HepG2 (cell line): ENCODE measurements around the gene RBM12. TPM values are rescaled to one million over a fixed set of nuclear protein-coding genes. Genes with fewer than 3 reads are reported as not detected.

ENCODE experiments used
- BCL3 ChIP-seq: sonication (generic); formaldehyde crosslinking; IDR thresholded peaks from 2 replicates; pipeline ENCODE4 v1.5.1; 2020; ENCODE audit warnings: mild to moderate bottlenecking, missing genetic modification reagents, moderate library complexity
- E2F2 ChIP-seq: sonication (generic); formaldehyde crosslinking; IDR thresholded peaks from 2 replicates; pipeline ENCODE4 v1.4.0; 2020; ENCODE audit warnings: missing genetic modification reagents, borderline replicate concordance
- GPBP1L1 ChIP-seq: sonication (generic); formaldehyde crosslinking; IDR thresholded peaks from 2 replicates; pipeline ENCODE4 v1.5.0; 2020; ENCODE audit warnings: mild to moderate bottlenecking, missing genetic modification reagents
- HMGXB3 ChIP-seq: sonication (generic); formaldehyde crosslinking; IDR thresholded peaks from 2 replicates; pipeline ENCODE4 v1.4.0; 2020; ENCODE audit warnings: missing genetic modification reagents, borderline replicate concordance
- IRX3 ChIP-seq: sonication (generic); formaldehyde crosslinking; IDR thresholded peaks from 2 replicates; pipeline ENCODE4 v1.8.1; 2023; ENCODE audit warnings: mild to moderate bottlenecking, low read depth, missing genetic modification reagents, borderline replicate concordance
- NFIC ChIP-seq: IDR thresholded peaks from 2 replicates; pipeline ENCODE4 v1.6.1; 2012; ENCODE audit warnings: mild to moderate bottlenecking, low read length, inconsistent platforms
- SNRNP70 ChIP-seq: fragments of 200-400 bp; formaldehyde crosslinking; IDR thresholded peaks from 2 replicates; pipeline ENCODE4 v1.6.1; 2017; ENCODE audit warnings: mild to moderate bottlenecking, low read depth, low read length, moderate library complexity
- STAT5B ChIP-seq: sonication (generic); formaldehyde crosslinking; IDR thresholded peaks from 2 replicates; pipeline ENCODE4 v1.4.0; 2020; ENCODE audit warnings: missing genetic modification reagents
- ZBTB2 ChIP-seq: sonication (generic); formaldehyde crosslinking; IDR thresholded peaks from 2 replicates; pipeline ENCODE4 v1.8.0; 2022; ENCODE audit warnings: low read depth, missing genetic modification reagents
- ZGPAT ChIP-seq: IDR thresholded peaks from 2 replicates; pipeline ENCODE4 v1.6.1; 2016; ENCODE audit warnings: mild to moderate bottlenecking
- ZNF274 ChIP-seq: sonication (generic); formaldehyde crosslinking; IDR thresholded peaks from 2 replicates; pipeline ENCODE4 v1.5.1; 2020; ENCODE audit warnings: mild to moderate bottlenecking, missing genetic modification reagents
- ZNF484 ChIP-seq: sonication (generic); formaldehyde crosslinking; IDR thresholded peaks from 2 replicates; pipeline ENCODE4 v1.5.1; 2020; ENCODE audit warnings: mild to moderate bottlenecking, low read depth, missing genetic modification reagents, borderline replicate concordance
- ZNF580 ChIP-seq: IDR thresholded peaks from 2 replicates; pipeline ENCODE4 v1.6.1; 2016; ENCODE audit warnings: low read depth, borderline replicate concordance
- ZNF670 ChIP-seq: sonication (generic); formaldehyde crosslinking; IDR thresholded peaks from 2 replicates; pipeline ENCODE4 v1.8.0; 2022; ENCODE audit warnings: mild to moderate bottlenecking, missing genetic modification reagents, borderline replicate concordance
- ZNF703 ChIP-seq: sonication (generic); formaldehyde crosslinking; IDR thresholded peaks from 2 replicates; pipeline ENCODE4 v1.5.1; 2020; ENCODE audit warnings: missing genetic modification reagents, mild to moderate bottlenecking, moderate library complexity, borderline replicate concordance
- polyA plus RNA-seq, 8 experiments: library from polyadenylated mRNA; depleted of rRNA in 3 of 8; stranded (reverse) in 7 of 8; unstranded in 1 of 8; fragments of >200 nt; fragmentation: Illumina TruSeq in 4 of 8; extraction: Trizol in 4 of 8; gene quantifications; 2 replicates each; pipeline versions ENCODE4 v1.2.1 to v1.2.3, GENCODE V29; 2011 to 2016; ENCODE audit warnings: low read depth in 4 of 8, missing spikeins in 1 of 8, mixed read lengths in 1 of 8; ENCODE audit not compliant: insufficient read depth in 1 of 8
- total RNA-seq, 5 experiments: library from RNA; depleted of rRNA; stranded (reverse); fragments of >200 nt; fragmentation: Illumina TruSeq; extraction: Trizol; gene quantifications; 2 replicates each; pipeline ENCODE4 v1.2.3, GENCODE V29; 2016; ENCODE audit warnings: low read depth in 1 of 5

Gene RBM12
- total and polyA plus RNA-seq, 2 of the 13 experiments (the other 11 are each of a cell fraction or from before 2014, with no cell fraction given): 97.9 to 104 TPM

- TF ChIP-seq BCL3 (CRISPR knock-in tag): no peak; the same call in 1 of the 2 replicates
- no peak for TF ChIP-seq ZNF703 (CRISPR knock-in tag)
- 0 out of 2 replicates have a peak, but pooled peaks have one; percentile 3 for TF ChIP-seq ZGPAT (CRISPR knock-in tag)
- no peak for TF ChIP-seq ZNF670 (CRISPR knock-in tag)
- TF ChIP-seq GPBP1L1: no peak
- TF ChIP-seq HMGXB3: peak; percentile 54
- TF ChIP-seq ZNF274: peak; percentile 76; the same call in 1 of the 2 replicates
- TF ChIP-seq ZNF484 (CRISPR knock-in tag): no peak
- peak; percentile 30; the same call in 1 of the 2 replicates for TF ChIP-seq NFIC
- TF ChIP-seq ZNF580 (CRISPR knock-in tag): no peak
- TF ChIP-seq ZBTB2 (CRISPR knock-in tag): 0 out of 2 replicates have a peak, but pooled peaks have one; percentile 21
- TF ChIP-seq STAT5B: no peak
- TF ChIP-seq IRX3 (CRISPR knock-in tag): 0 out of 2 replicates have a peak, but pooled peaks have one; percentile 33
- peak; percentile 18; the same call in 1 of the 2 replicates for TF ChIP-seq E2F2 (CRISPR knock-in tag)
- no peak for TF ChIP-seq SNRNP70
These were observed 47.1 kb downstream of the RBM12 start (continued) for GRCh38 chr20:35617397-35618262.
